ENCODE results near the gene NUDT10.

GRCh38 chrX:51334276-51334675, 1.7 kb downstream of the NUDT10 start:
- TF ChIP-seq POLR2AphosphoS5 (IDR thresholded peaks at IDR 0.05; ENCODE audit: borderline replicate concordance, low read depth, low read length): no peak
- TF ChIP-seq FOXP2 (optimal IDR thresholded peaks at IDR 0.05; ENCODE audit: control extremely low read depth, extremely low read length, insufficient read depth): no peak
- TF ChIP-seq EZH2 (IDR thresholded peaks at IDR 0.05): no peak
